Measurements from ENCODE around the gene IL4R. TPM values are rescaled to one million over a fixed set of nuclear protein-coding genes. Genes with fewer than 3 reads are reported as not detected.

Gene IL4R
- total and polyA plus RNA-seq, 2 of the 13 experiments (the other 11 are each of a cell fraction or from before 2014, with no cell fraction given), result 15.9 to 49.6 TPM

GRCh38 chr16:27367461-27368357 lies 53.9 kb downstream of the IL4R start (continued):
- TF ChIP-seq YEATS2 (CRISPR knock-in tag; IDR thresholded peaks at IDR 0.05; ENCODE audit: borderline replicate concordance) (no peak), ZFAT (CRISPR knock-in tag; conservative IDR thresholded peaks at IDR 0.05) (no peak), ARID3A (IDR thresholded peaks at IDR 0.05; ENCODE audit: low read depth, low read length) (0 out of 2 replicates have a peak, but pooled peaks have one; percentile 25), PRPF4 (IDR thresholded peaks at IDR 0.05; ENCODE audit: low read depth, low read length, poor library complexity, severe bottlenecking) (no peak), ZBTB14 (CRISPR knock-in tag; IDR thresholded peaks at IDR 0.05) (no peak), SIN3A (IDR thresholded peaks at IDR 0.05; ENCODE audit: borderline replicate concordance, low read depth, low read length) (no peak), MTF2 (CRISPR knock-in tag; IDR thresholded peaks at IDR 0.05; ENCODE audit: borderline replicate concordance) (no peak), GMEB2 (CRISPR knock-in tag; IDR thresholded peaks at IDR 0.05; ENCODE audit: low read depth) (no peak), ZNF547 (CRISPR knock-in tag; IDR thresholded peaks at IDR 0.05) (no peak; the same call in 1 of the 2 replicates), ZFP91 (CRISPR knock-in tag; IDR thresholded peaks at IDR 0.05; ENCODE audit: borderline replicate concordance) (peak; percentile 54; the same call in 1 of the 2 replicates), KAT2B (IDR thresholded peaks at IDR 0.05; ENCODE audit: borderline replicate concordance, low read depth, low read length) (no peak), NCOA2 (CRISPR knock-in tag; IDR thresholded peaks at IDR 0.05) (no peak), ZNF784 (CRISPR knock-in tag; IDR thresholded peaks at IDR 0.05; ENCODE audit: borderline replicate concordance) (peak; percentile 82; the same call in 1 of the 2 replicates), AGO1 (IDR thresholded peaks at IDR 0.05; ENCODE audit: low read depth, low read length, poor library complexity, severe bottlenecking) (no peak), NR3C1 (CRISPR knock-in tag; IDR thresholded peaks at IDR 0.05) (no peak), GLMP (CRISPR knock-in tag; IDR thresholded peaks at IDR 0.05; ENCODE audit: borderline replicate concordance) (no peak), HHEX (CRISPR knock-in tag; IDR thresholded peaks at IDR 0.05) (no peak), NCOA1 (CRISPR knock-in tag; IDR thresholded peaks at IDR 0.05) (no peak), KDM3A (CRISPR knock-in tag; IDR thresholded peaks at IDR 0.05; ENCODE audit: low read depth) (0 out of 2 replicates have a peak, but pooled peaks have one; percentile 41), ZNF879 (CRISPR knock-in tag; IDR thresholded peaks at IDR 0.05) (no peak)

Measured in HepG2 (cell line).